Measurements from ENCODE around the gene DYRK1A.

The DYRK1A gene

DNA sequence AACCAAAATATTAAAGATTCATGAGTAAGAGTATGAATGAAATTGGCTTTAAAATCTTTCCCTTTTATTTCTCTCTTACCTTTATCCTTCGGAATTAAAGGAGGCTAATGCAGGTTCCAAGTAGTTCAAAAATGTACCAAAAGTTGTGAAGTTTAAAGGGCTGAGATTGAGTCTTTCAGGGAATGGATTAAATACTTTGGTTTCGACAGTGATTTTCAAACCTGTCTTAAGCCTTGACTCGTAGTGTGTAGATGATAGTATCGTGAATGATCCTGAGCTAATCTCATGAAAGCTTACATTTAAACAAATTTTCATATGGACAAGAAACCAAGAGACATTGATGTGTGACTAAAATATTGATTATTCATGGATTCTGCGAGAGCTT lies 66.9 kb downstream of the DYRK1A start:
- POLR2A ChIA-PET (ENCODE audit: low non-redundant PET) = no interaction called here
- CTCF ChIA-PET = no interaction called here
- no peak overlapping the region for H3K27ac ChIP-seq
- no peak for DNase-seq (ENCODE audit: low spot score)
- TF ChIP-seq, protein P1, sequence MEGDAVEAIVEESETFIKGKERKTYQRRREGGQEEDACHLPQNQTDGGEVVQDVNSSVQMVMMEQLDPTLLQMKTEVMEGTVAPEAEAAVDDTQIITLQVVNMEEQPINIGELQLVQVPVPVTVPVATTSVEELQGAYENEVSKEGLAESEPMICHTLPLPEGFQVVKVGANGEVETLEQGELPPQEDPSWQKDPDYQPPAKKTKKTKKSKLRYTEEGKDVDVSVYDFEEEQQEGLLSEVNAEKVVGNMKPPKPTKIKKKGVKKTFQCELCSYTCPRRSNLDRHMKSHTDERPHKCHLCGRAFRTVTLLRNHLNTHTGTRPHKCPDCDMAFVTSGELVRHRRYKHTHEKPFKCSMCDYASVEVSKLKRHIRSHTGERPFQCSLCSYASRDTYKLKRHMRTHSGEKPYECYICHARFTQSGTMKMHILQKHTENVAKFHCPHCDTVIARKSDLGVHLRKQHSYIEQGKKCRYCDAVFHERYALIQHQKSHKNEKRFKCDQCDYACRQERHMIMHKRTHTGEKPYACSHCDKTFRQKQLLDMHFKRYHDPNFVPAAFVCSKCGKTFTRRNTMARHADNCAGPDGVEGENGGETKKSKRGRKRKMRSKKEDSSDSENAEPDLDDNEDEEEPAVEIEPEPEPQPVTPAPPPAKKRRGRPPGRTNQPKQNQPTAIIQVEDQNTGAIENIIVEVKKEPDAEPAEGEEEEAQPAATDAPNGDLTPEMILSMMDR (conservative IDR thresholded peaks at IDR 0.05; ENCODE audit: low read depth) = no peak

DNA sequence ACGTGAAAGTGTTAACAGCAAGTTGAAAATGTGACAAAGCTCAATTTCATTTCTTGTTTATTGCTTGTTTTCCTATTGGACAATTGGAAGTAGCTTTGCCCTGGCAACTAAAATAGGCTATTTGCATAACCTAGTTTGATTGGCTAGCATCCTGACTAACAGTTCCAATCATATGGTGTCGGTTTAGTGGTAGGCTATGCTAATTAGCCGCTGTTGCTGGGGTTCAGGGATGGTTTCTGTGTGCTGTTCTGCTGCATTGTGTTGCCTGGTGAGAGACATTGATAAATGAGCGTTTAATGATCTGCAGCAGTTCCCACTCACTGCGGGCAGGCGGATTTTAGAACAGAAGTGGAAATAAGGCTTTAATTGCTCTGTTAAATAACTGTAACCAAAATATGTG lies 68.5 kb downstream of the DYRK1A start:
- no peak overlapping the region for H3K27ac ChIP-seq
- ChIA-PET CTCF (interaction anchor here (1.0 kb wide), 1 partner anchor 54 kb away, joined by 3 read pairs; no protein-coding TSS in a partner anchor), POLR2A (ENCODE audit: low non-redundant PET) (no interaction called here)
- peak; percentile 49 for DNase-seq (ENCODE audit: low spot score)
- TF ChIP-seq, protein P1 (conservative IDR thresholded peaks at IDR 0.05; ENCODE audit: low read depth) = no peak

DNA sequence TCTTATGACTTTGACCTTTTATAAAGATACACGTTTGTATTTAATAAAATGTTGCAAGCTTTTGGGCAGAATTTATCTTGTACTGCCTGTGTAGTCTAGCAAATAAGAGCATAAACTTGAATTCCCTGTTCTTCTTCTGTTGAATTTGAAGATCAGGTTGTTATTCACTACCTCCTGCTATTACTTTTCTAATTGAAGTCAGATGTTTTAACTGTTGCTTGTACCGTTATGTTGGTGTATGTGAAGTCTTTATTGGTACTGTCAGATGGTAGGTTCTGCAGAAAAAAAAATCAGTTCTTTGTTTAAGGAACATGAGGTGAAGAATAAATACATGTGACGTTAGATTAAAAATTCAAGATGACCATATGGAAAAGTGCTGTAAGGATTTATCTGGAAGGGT lies 69.1 kb downstream of the DYRK1A start:
- TF ChIP-seq, protein P1 (conservative IDR thresholded peaks at IDR 0.05; ENCODE audit: low read depth) = no peak
- ChIA-PET POLR2A (ENCODE audit: low non-redundant PET) (no interaction called here), CTCF (interaction anchor here (0.8 kb wide), 1 partner anchor 308 kb away, joined by 4 read pairs; no protein-coding TSS in a partner anchor)
- DNase-seq (ENCODE audit: low spot score) = no peak
- no peak overlapping the region for H3K27ac ChIP-seq

DNA sequence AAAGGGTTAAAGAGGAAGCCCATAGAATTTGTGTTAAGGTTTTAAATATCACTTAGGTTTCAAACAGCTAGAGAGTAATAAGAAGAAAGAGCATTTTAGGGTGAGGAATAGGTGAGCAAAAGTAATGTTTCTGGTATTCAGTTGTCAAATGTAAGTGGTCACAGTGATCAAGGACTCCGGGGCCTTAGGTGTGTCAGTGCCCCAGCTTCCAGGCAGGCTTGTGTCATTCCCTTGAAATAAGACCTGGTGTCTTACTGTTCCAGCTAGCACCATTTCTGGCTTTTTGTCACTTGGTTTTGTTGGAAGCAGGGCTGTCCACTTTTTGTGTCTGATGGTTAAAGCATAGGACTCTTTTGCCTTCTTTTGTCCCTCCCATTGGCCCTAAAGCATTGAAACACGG lies 69.6 kb downstream of the DYRK1A start:
- TF ChIP-seq, protein P1 (conservative IDR thresholded peaks at IDR 0.05; ENCODE audit: low read depth) = no peak
- DNase-seq (ENCODE audit: low spot score) = no peak
- H3K27ac ChIP-seq = no peak overlapping the region
- POLR2A ChIA-PET (ENCODE audit: low non-redundant PET) = no interaction called here
- CTCF ChIA-PET = interaction anchor here (0.8 kb wide), 1 partner anchor 308 kb away, joined by 4 read pairs; no protein-coding TSS in a partner anchor

DNA sequence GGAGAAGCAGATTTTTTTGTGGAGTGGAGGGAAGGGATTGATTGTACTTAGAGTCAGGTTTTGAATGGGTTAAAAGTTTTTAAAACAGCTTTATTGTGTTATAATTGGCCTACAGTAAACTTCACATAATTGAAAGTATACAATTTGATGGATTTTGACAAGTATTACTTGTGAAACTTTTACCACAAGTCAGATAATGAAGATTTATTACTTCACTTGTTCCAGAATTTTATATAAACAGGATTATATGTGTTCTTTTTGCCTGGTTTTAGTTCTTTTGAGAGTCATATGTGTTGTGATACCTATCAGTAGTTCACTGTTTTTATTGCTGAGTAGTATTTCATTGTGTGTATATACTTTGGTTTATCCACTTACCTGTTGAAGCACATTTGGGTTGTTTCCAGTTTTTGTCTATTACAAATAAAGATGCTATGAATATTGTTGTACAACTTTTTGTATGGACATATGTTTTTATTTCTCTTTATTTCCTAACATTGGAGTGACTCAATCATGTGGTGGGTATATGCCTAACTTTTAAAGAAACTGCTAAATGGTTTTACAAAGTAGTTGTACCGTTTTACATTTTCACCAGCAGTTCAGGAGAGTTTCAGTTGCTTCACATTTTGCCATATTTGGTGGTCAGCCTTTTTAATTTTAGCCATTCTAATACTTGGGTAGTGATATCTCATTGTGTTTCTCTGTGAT lies 71.0 kb downstream of the DYRK1A start:
- ChIA-PET CTCF (no interaction called here), POLR2A (ENCODE audit: low non-redundant PET) (no interaction called here)
- no peak overlapping the region for H3K27ac ChIP-seq
- DNase-seq (ENCODE audit: low spot score) = no peak
- TF ChIP-seq, protein P1 (conservative IDR thresholded peaks at IDR 0.05; ENCODE audit: low read depth) = no peak

DNA sequence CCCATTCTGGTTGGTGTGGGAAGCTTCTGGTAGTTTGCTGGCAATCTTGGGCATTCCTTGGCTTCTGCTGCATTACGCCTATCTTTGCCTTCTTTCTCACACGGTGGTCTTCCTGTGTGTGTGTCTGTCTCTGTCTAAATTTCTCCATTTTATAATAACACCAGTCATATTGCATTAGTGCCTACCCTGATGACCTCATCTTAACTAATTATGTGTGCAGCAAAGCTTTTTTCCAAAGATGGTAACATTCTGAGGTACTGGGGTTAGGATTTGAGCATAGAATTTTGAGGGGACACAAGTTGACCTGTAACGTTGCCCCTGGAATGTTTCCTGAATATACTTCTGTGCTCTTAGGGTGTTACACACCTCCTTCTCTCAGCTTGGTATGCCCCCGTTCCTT lies 77.1 kb downstream of the DYRK1A start:
- H3K27ac ChIP-seq = no peak overlapping the region
- ChIA-PET CTCF (no interaction called here), POLR2A (ENCODE audit: low non-redundant PET) (no interaction called here)
- TF ChIP-seq, protein P1 (conservative IDR thresholded peaks at IDR 0.05; ENCODE audit: low read depth) = no peak
- no peak for DNase-seq (ENCODE audit: low spot score)

Measured in RWPE1 (cell line).